ENCODE measurements around the gene MED28. TPM values are rescaled to one million over a fixed set of nuclear protein-coding genes. Genes with fewer than 3 reads are reported as not detected.

Gene MED28
- total and polyA plus RNA-seq, 2 donors (not counting 1 experiment from before 2014, with no cell fraction given), result 11.8 to 81.5 TPM

DNA sequence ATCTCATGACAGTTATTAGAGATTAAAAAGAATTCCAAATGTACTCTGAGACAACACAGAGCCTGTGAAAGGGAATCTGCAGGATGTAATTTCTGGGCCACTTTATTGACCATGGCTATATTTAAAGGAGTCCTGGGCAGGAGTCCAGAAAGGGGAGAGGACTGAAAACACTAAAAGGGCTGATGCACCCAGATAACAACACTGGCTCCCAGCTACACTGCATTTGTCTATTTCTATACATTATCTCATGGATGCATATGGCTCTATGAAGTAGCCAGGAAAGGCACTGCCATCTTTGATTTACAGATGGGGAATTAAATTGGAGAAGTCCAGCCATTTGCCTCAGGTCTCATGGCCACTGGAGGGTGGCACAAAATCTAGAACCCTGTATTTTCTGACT lies 56.0 kb downstream of the MED28 start:
- Histone ChIP-seq H3K9me3 (ENCODE audit: control extremely low read depth in 1 of 3, control insufficient read depth in 2 of 3, insufficient read depth in 1 of 3, low read length in 2 of 3) (peaks cover 0 to 2% (median 1%) of the 10 kb centered on the region in 3 donors), H3K27ac (ENCODE audit: low read length in 2 of 2) (no peak overlapping the region), H3K4me2 (replicated peaks; ENCODE audit: low read depth, low read length, poor library complexity, severe bottlenecking) (no peak overlapping the region), H3K4me1 (ENCODE audit: control insufficient read depth in 2 of 2, insufficient read depth in 2 of 2, low read length in 2 of 2) (peaks cover 9 to 13% of the 10 kb centered on the region in 2 donors), H3K4me3 (ENCODE audit: control extremely low read depth in 1 of 5, extremely low read depth in 1 of 5, insufficient read depth in 1 of 5, low read depth in 2 of 5, low read length in 4 of 5) (no peak overlapping the region), H2AFZ (ENCODE audit: insufficient read depth, low read depth, low read length, poor library complexity, severe bottlenecking) (no peak overlapping the region), H4K20me1 (ENCODE audit: control insufficient read depth, insufficient read depth, low read length, poor library complexity, severe bottlenecking) (no peaks in the 10 kb centered on the region), H3K27me3 (replicated peaks in 1 of 4; ENCODE audit: control extremely low read depth in 1 of 4, control insufficient read depth in 3 of 4, insufficient read depth in 4 of 4, low read length in 3 of 4) (peaks cover 0 to 8% (median 0%) of the 10 kb centered on the region in 4 experiments), H3K9ac (ENCODE audit: low read length) (no peak overlapping the region), H3K36me3 (replicated peaks in 1 of 2; ENCODE audit: control extremely low read depth in 1 of 2, control insufficient read depth in 1 of 2, extremely low read depth in 1 of 2, insufficient read depth in 2 of 2, low read length in 1 of 2) (no peaks in the 10 kb centered on the region), H3K79me2 (ENCODE audit: control insufficient read depth, insufficient read depth, low read length) (no peaks in the 10 kb centered on the region)
- ChIA-PET POLR2A (no interaction called here), CTCF (no interaction called here)
- intact Hi-C loops (cut with micrococcal nuclease), result no loop called here
- DNase-seq (no peak), ATAC-seq (ENCODE audit: low read depth) (no peak)
- TF ChIP-seq, protein P1, sequence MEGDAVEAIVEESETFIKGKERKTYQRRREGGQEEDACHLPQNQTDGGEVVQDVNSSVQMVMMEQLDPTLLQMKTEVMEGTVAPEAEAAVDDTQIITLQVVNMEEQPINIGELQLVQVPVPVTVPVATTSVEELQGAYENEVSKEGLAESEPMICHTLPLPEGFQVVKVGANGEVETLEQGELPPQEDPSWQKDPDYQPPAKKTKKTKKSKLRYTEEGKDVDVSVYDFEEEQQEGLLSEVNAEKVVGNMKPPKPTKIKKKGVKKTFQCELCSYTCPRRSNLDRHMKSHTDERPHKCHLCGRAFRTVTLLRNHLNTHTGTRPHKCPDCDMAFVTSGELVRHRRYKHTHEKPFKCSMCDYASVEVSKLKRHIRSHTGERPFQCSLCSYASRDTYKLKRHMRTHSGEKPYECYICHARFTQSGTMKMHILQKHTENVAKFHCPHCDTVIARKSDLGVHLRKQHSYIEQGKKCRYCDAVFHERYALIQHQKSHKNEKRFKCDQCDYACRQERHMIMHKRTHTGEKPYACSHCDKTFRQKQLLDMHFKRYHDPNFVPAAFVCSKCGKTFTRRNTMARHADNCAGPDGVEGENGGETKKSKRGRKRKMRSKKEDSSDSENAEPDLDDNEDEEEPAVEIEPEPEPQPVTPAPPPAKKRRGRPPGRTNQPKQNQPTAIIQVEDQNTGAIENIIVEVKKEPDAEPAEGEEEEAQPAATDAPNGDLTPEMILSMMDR (IDR thresholded peaks at IDR 0.05), result no peak
- no peak for TF ChIP-seq EZH2 (IDR thresholded peaks at IDR 0.05; ENCODE audit: borderline replicate concordance, insufficient read depth, low read depth, low read length, poor library complexity, severe bottlenecking)
- Mint-ChIP-seq H3K9me3 (ENCODE audit: insufficient read depth) (peaks cover 10% of the 10 kb centered on the region), H3K4me1 (peaks cover 21% of the 10 kb centered on the region), H3K4me3 (no peak overlapping the region), H3K27me3 (peaks cover 27% of the 10 kb centered on the region), H3K27ac (no peak overlapping the region)

DNA sequence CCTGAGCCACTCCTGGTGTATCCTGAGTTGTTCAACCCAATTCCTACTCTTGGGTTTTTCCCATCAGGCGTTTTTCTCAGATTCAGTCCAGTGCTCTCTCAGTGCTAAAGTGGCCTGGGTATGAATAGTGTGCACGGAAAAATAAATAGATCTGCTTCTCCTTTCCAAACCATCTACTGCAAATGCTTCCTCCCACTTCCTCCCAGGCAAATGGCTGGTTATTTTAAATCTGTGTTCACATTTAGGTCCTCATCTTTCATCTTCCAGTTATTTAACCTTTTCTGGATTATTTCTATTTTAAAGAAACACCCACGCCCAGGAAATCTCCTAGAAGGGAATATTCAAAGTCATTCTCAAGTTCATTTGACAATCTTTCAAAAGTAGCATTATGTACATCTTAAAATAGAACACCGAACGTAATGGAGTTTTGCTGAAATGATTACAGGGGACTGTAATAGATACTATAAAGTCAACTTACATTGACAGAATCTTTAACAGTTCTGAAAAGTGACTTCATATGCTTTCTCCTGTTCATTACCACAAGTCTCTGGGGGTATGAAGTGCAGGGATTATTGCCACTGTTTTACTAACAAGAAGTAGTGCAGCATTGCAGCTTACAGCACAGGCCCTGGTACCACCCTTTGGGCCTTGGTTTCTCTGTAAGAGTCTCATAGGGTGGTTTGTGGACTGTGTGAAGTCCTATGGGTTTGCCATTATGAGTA lies 66.3 kb downstream of the MED28 start:
- no peak overlapping the region for H3K9ac ChIP-seq (ENCODE audit: low read length)
- H3K27me3 ChIP-seq (replicated peaks in 1 of 4; ENCODE audit: control extremely low read depth in 1 of 4, control insufficient read depth in 3 of 4, insufficient read depth in 4 of 4, low read length in 3 of 4), result peaks cover 0 to 3% (median 0%) of the 10 kb centered on the region in 4 experiments
- H3K4me1 Mint-ChIP-seq, result no peaks in the 10 kb centered on the region
- H3K79me2 ChIP-seq (ENCODE audit: control insufficient read depth, insufficient read depth, low read length), result no peaks in the 10 kb centered on the region
- ChIA-PET CTCF (no interaction called here), POLR2A (no interaction called here)
- H3K4me1 ChIP-seq (ENCODE audit: control insufficient read depth in 2 of 2, insufficient read depth in 2 of 2, low read length in 2 of 2), result no peaks in the 10 kb centered on the region
- DNase-seq, result no peak
- no peak overlapping the region for H3K4me3 Mint-ChIP-seq
- no peak overlapping the region for H3K4me3 ChIP-seq (ENCODE audit: control extremely low read depth in 1 of 5, extremely low read depth in 1 of 5, insufficient read depth in 1 of 5, low read depth in 2 of 5, low read length in 4 of 5)
- H2AFZ ChIP-seq (ENCODE audit: insufficient read depth, low read depth, low read length, poor library complexity, severe bottlenecking), result no peak overlapping the region
- no peak overlapping the region for H3K4me2 ChIP-seq (replicated peaks; ENCODE audit: low read depth, low read length, poor library complexity, severe bottlenecking)
- intact Hi-C loops (cut with micrococcal nuclease), result no loop called here
- WGBS (ENCODE audit: insufficient coverage), result no CpG with 5 or more reads among the region's 5 CpGs
- TF ChIP-seq, protein P1 (IDR thresholded peaks at IDR 0.05), result no peak
- TF ChIP-seq EZH2 (IDR thresholded peaks at IDR 0.05; ENCODE audit: borderline replicate concordance, insufficient read depth, low read depth, low read length, poor library complexity, severe bottlenecking), result no peak
- no peaks in the 10 kb centered on the region for H3K9me3 Mint-ChIP-seq (ENCODE audit: insufficient read depth)
- no peak overlapping the region for H3K27ac ChIP-seq (ENCODE audit: low read length in 2 of 2)
- no peaks in the 10 kb centered on the region for H4K20me1 ChIP-seq (ENCODE audit: control insufficient read depth, insufficient read depth, low read length, poor library complexity, severe bottlenecking)
- no peaks in the 10 kb centered on the region for H3K36me3 ChIP-seq (replicated peaks in 1 of 2; ENCODE audit: control extremely low read depth in 1 of 2, control insufficient read depth in 1 of 2, extremely low read depth in 1 of 2, insufficient read depth in 2 of 2, low read length in 1 of 2)
- no peak for ATAC-seq (ENCODE audit: low read depth)
- H3K27ac Mint-ChIP-seq, result no peak overlapping the region
- peaks cover 16% of the 10 kb centered on the region for H3K27me3 Mint-ChIP-seq
- no peaks in the 10 kb centered on the region for H3K9me3 ChIP-seq (ENCODE audit: control extremely low read depth in 1 of 3, control insufficient read depth in 2 of 3, insufficient read depth in 1 of 3, low read length in 2 of 3)

All from B cell (primary cell).